ENCODE measurements around the gene DDX31.

- TF ChIP-seq CTCF (IDR thresholded peaks at IDR 0.05; ENCODE audit: low read depth, low read length, poor library complexity, severe bottlenecking) (no peak), EZH2phosphoT487 (IDR thresholded peaks at IDR 0.05; ENCODE audit: borderline replicate concordance, low read length) (no peak)
Measured at GRCh38 chr9:132677976-132678375, 8.2 kb upstream of the DDX31 start.

Data from DOHH2 (cell line).